Body of pancreas (tissue), 4 donors: Measurements from ENCODE around the gene ZNF275.

Experiments
- POLR2A ChIP-seq, 3 donors: fragments of 450-650 bp; IDR thresholded peaks; one replicate each; pipeline ENCODE4 v1.6.1; 2016; ENCODE audit warnings: antibody characterized with exemption in 3 of 3, mild to moderate bottlenecking in 2 of 3
- TF ChIP-seq, protein P1 (sequence below), 7 experiments: fragments of 450-650 bp in 4 of 7; fragments of 200-600 bp in 3 of 7; sonication (generic) in 3 of 7; IDR thresholded peaks; one replicate each; pipeline ENCODE4 v1.5.1; 2016 to 2019; ENCODE audit warnings: antibody characterized with exemption in 7 of 7

DNA sequence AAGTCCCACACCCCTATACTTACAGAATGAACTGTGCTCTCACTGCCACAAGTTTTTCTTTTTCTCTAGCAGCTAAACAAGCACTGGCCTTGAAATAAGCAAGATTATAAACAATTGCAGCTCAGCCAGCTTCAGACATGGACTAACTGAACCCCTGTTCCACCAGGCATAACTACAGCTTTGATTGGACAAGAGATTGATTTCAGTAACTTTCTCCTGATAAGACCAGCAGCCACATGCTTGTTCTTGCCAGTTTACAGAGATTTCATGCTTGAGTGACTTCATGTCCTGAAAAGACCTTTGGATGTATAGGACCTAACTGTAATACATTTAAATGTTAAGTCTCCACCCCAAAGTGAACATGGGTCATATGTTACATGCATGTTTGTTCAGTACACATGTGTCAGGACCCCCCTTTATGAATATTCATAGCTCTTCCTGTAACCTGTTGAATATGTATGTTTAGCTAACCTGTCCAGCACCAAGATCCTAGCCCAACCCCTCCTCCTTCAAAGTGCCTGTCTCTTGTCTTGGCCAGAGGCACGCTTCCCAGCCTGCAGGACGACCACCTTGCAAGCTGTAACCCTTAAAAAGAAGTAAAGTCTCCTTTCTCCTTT is 27.9 kb downstream of the ZNF275 start:
- TF ChIP-seq POLR2A (IDR thresholded peaks at IDR 0.05), result no peak
- TF ChIP-seq, protein P1, sequence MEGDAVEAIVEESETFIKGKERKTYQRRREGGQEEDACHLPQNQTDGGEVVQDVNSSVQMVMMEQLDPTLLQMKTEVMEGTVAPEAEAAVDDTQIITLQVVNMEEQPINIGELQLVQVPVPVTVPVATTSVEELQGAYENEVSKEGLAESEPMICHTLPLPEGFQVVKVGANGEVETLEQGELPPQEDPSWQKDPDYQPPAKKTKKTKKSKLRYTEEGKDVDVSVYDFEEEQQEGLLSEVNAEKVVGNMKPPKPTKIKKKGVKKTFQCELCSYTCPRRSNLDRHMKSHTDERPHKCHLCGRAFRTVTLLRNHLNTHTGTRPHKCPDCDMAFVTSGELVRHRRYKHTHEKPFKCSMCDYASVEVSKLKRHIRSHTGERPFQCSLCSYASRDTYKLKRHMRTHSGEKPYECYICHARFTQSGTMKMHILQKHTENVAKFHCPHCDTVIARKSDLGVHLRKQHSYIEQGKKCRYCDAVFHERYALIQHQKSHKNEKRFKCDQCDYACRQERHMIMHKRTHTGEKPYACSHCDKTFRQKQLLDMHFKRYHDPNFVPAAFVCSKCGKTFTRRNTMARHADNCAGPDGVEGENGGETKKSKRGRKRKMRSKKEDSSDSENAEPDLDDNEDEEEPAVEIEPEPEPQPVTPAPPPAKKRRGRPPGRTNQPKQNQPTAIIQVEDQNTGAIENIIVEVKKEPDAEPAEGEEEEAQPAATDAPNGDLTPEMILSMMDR (IDR thresholded peaks at IDR 0.05), result no peak
